GM19467 (cell line): Measurements from ENCODE around the gene EFEMP1.
A peak's percentile ranks its signal among the peaks of the same experiment; 100 is the strongest.

Source experiments
- ATAC-seq: cut with Tn5 transposase; IDR thresholded peaks from one replicate; pipeline ENCODE4 v1.9.1; 2021; ENCODE audit warnings: mild to moderate bottlenecking, moderate library complexity; ENCODE audit not compliant: unreplicated experiment

Gene EFEMP1

GRCh38 chr2:55923091-55923981 is at the start of gene EFEMP1:
Gene EFEMP1 (minus strand): TSS chr2:55923782. CDS start chr2:55922440, 1,342 bp downstream.
- peak; percentile 48 for ATAC-seq

- ATAC-seq, result no peak
These were observed 46.9 kb upstream of the EFEMP1 start for GRCh38 chr2:55970500-55970899.

- no peak for ATAC-seq
These were observed 45.4 kb upstream of the EFEMP1 start for GRCh38 chr2:55968941-55969340.

- no peak for ATAC-seq
These were observed 43.0 kb upstream of the EFEMP1 start for GRCh38 chr2:55966401-55967118.

- no peak for ATAC-seq
These were observed 42.4 kb upstream of the EFEMP1 start for GRCh38 chr2:55965966-55966365.

GRCh38 chr2:55965276-55965675 is 41.7 kb upstream of the EFEMP1 start:
- ATAC-seq, result no peak

GRCh38 chr2:55962915-55963314 is 39.3 kb upstream of the EFEMP1 start:
- no peak for ATAC-seq

GRCh38 chr2:55961318-55961911 is 37.8 kb upstream of the EFEMP1 start:
- ATAC-seq, result no peak

- ATAC-seq, result no peak
These were observed 35.2 kb upstream of the EFEMP1 start for GRCh38 chr2:55958756-55959155.

GRCh38 chr2:55957142-55957541 is 33.6 kb upstream of the EFEMP1 start:
- no peak for ATAC-seq

GRCh38 chr2:55954306-55955035 is 30.9 kb upstream of the EFEMP1 start:
- ATAC-seq, result no peak

- no peak for ATAC-seq
These were observed 28.8 kb upstream of the EFEMP1 start for GRCh38 chr2:55952415-55952814.

GRCh38 chr2:55951533-55951932 is 28.0 kb upstream of the EFEMP1 start:
- no peak for ATAC-seq

GRCh38 chr2:55949613-55950012 is 26.0 kb upstream of the EFEMP1 start:
- no peak for ATAC-seq

- ATAC-seq, result no peak
These were observed 25.6 kb upstream of the EFEMP1 start for GRCh38 chr2:55949211-55949610.

- no peak for ATAC-seq
These were observed 24.8 kb upstream of the EFEMP1 start for GRCh38 chr2:55948176-55948923.

GRCh38 chr2:55947752-55948151 is 24.2 kb upstream of the EFEMP1 start:
- no peak for ATAC-seq

- ATAC-seq, result no peak
These were observed 23.2 kb upstream of the EFEMP1 start for GRCh38 chr2:55946793-55947192.

- no peak for ATAC-seq
These were observed 19.9 kb upstream of the EFEMP1 start for GRCh38 chr2:55943466-55943865.

GRCh38 chr2:55936351-55936750 is 12.8 kb upstream of the EFEMP1 start:
- ATAC-seq, result no peak
